Measurements from ENCODE around the gene CAMKK2. TPM values are rescaled to one million over a fixed set of nuclear protein-coding genes. Genes with fewer than 3 reads are reported as not detected.

The CAMKK2 gene
- total RNA-seq, 1 donor from 2014 or later, result 36.9 TPM

- no peaks in the 10 kb centered on the region for H3K4me1 ChIP-seq
- H3K9me3 ChIP-seq, result no peaks in the 10 kb centered on the region
- no peak for DNase-seq (ENCODE audit: low spot score in 2 of 2)
- H3K4me3 ChIP-seq, result no peak overlapping the region
- intact Hi-C loops (cut with DNase I), result no loop called here
- H3K27me3 ChIP-seq, result no peaks in the 10 kb centered on the region
- H3K36me3 ChIP-seq, result peaks cover 61 to 75% of the 10 kb centered on the region in 2 donors
- no peak for TF ChIP-seq CTCF (IDR thresholded peaks at IDR 0.05)
- H3K27ac ChIP-seq, result no peak overlapping the region
Measured at GRCh38 chr12:121252712-121253345, 43.7 kb downstream of the CAMKK2 start.

GRCh38 chr12:121251838-121252237, 44.7 kb downstream of the CAMKK2 start:
- Histone ChIP-seq H3K9me3 (no peaks in the 10 kb centered on the region), H3K27me3 (no peaks in the 10 kb centered on the region), H3K4me3 (no peak overlapping the region), H3K36me3 (peaks cover 70 to 84% of the 10 kb centered on the region in 2 donors), H3K4me1 (no peaks in the 10 kb centered on the region), H3K27ac (no peak overlapping the region)
- intact Hi-C loops (cut with DNase I), result no loop called here
- TF ChIP-seq CTCF (IDR thresholded peaks at IDR 0.05), result no peak
- DNase-seq (ENCODE audit: low spot score in 2 of 2), result no peak

- H3K36me3 ChIP-seq, result peaks cover 67 to 82% of the 10 kb centered on the region in 2 donors
- intact Hi-C loops (cut with DNase I), result no loop called here
Measured at GRCh38 chr12:121250359-121250758, 46.1 kb downstream of the CAMKK2 start.

GRCh38 chr12:121248622-121249021, 47.9 kb downstream of the CAMKK2 start:
- H3K4me1 ChIP-seq, result no peaks in the 10 kb centered on the region
- H3K27ac ChIP-seq, result no peak overlapping the region
- no peak for DNase-seq (ENCODE audit: low spot score in 2 of 2)
- peaks cover 57 to 85% of the 10 kb centered on the region in 2 donors for H3K36me3 ChIP-seq
- TF ChIP-seq CTCF (IDR thresholded peaks at IDR 0.05), result no peak
- H3K4me3 ChIP-seq, result no peak overlapping the region
- H3K27me3 ChIP-seq, result no peaks in the 10 kb centered on the region
- H3K9me3 ChIP-seq, result no peaks in the 10 kb centered on the region
- intact Hi-C loops (cut with DNase I), result no loop called here

More at GRCh38 chr12:121250359-121250758, 46.1 kb downstream of the CAMKK2 start:
- no peak for TF ChIP-seq CTCF (IDR thresholded peaks at IDR 0.05)
- H3K4me3 ChIP-seq, result no peak overlapping the region
- DNase-seq (ENCODE audit: low spot score in 2 of 2), result no peak
- no peaks in the 10 kb centered on the region for H3K27me3 ChIP-seq
- no peak overlapping the region for H3K27ac ChIP-seq
- H3K4me1 ChIP-seq, result no peaks in the 10 kb centered on the region
- no peaks in the 10 kb centered on the region for H3K9me3 ChIP-seq

GRCh38 chr12:121246893-121247557, 49.5 kb downstream of the CAMKK2 start:
- no peak overlapping the region for H3K27ac ChIP-seq
- no peaks in the 10 kb centered on the region for H3K27me3 ChIP-seq
- H3K36me3 ChIP-seq, result peaks cover 43 to 74% of the 10 kb centered on the region in 2 donors
- no peaks in the 10 kb centered on the region for H3K4me1 ChIP-seq
- no peak for DNase-seq (ENCODE audit: low spot score in 2 of 2)
- intact Hi-C loops (cut with DNase I), result no loop called here
- no peak overlapping the region for H3K4me3 ChIP-seq
- H3K9me3 ChIP-seq, result no peaks in the 10 kb centered on the region
- TF ChIP-seq CTCF (IDR thresholded peaks at IDR 0.05), result no peak
